ENCODE data around the gene CCDC85C.

The CCDC85C gene

GRCh38 chr14:99468836-99469592 lies 135.0 kb downstream of the CCDC85C start:
- no peak overlapping the region for H3K27ac ChIP-seq
- H3K27me3 ChIP-seq = no peaks in the 10 kb centered on the region
- H3K36me3 ChIP-seq = peaks cover 16% of the 10 kb centered on the region
- TF ChIP-seq, protein P1, sequence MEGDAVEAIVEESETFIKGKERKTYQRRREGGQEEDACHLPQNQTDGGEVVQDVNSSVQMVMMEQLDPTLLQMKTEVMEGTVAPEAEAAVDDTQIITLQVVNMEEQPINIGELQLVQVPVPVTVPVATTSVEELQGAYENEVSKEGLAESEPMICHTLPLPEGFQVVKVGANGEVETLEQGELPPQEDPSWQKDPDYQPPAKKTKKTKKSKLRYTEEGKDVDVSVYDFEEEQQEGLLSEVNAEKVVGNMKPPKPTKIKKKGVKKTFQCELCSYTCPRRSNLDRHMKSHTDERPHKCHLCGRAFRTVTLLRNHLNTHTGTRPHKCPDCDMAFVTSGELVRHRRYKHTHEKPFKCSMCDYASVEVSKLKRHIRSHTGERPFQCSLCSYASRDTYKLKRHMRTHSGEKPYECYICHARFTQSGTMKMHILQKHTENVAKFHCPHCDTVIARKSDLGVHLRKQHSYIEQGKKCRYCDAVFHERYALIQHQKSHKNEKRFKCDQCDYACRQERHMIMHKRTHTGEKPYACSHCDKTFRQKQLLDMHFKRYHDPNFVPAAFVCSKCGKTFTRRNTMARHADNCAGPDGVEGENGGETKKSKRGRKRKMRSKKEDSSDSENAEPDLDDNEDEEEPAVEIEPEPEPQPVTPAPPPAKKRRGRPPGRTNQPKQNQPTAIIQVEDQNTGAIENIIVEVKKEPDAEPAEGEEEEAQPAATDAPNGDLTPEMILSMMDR (IDR thresholded peaks at IDR 0.05) = no peak
- no peaks in the 10 kb centered on the region for H3K9me3 ChIP-seq
- no peaks in the 10 kb centered on the region for H3K4me1 ChIP-seq (ENCODE audit: control insufficient read depth in 1 of 2, insufficient read depth in 1 of 2, low read depth in 1 of 2, low read length in 1 of 2)
- H3K4me3 ChIP-seq (ENCODE audit: low read depth in 1 of 2, low read length in 1 of 2) = no peak overlapping the region

GRCh38 chr14:99468081-99468480 lies 135.9 kb downstream of the CCDC85C start:
- Histone ChIP-seq H3K27ac (no peak overlapping the region), H3K9me3 (no peaks in the 10 kb centered on the region), H3K4me3 (ENCODE audit: low read depth in 1 of 2, low read length in 1 of 2) (no peak overlapping the region), H3K27me3 (no peaks in the 10 kb centered on the region), H3K4me1 (ENCODE audit: control insufficient read depth in 1 of 2, insufficient read depth in 1 of 2, low read depth in 1 of 2, low read length in 1 of 2) (no peaks in the 10 kb centered on the region), H3K36me3 (peaks cover 24% of the 10 kb centered on the region)
- TF ChIP-seq, protein P1 (IDR thresholded peaks at IDR 0.05) = no peak

DNA sequence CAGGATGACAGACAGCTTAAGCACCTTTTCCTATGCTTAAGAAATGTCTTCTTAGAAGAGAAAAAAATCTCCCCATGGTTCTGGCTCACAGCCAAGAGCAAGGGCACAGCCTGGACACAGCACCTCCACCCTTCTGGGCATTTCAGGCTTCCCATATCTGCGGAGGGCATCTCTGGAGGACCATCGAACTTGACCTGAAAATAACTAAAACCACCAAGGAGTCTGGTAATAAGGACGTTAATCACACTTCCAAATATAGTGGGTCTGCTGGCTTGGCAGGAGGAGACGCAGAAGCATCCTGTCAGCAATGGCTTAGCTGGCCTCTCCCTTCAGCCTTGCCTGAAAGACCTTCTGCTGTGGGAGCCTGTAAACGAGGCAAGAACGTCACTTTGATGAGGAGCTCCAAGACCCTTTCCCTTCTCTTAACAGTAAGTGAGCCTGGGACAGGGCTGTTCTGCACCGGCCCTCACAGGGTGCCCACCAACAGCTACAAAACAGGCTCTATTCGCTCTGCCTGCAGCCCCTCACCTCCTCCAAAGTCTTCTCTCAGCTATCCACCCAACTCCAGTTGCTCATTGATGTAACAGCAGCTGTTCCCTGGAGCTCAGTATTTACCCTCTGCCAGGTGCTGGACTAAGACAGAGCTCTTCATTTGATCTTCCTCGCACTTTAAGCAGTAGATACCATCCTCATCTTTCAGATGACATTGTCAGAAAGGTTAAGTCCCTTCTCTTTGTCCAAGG lies 136.5 kb downstream of the CCDC85C start:
- peaks cover 30% of the 10 kb centered on the region for H3K36me3 ChIP-seq
- TF ChIP-seq, protein P1 (IDR thresholded peaks at IDR 0.05) = no peak

DNA sequence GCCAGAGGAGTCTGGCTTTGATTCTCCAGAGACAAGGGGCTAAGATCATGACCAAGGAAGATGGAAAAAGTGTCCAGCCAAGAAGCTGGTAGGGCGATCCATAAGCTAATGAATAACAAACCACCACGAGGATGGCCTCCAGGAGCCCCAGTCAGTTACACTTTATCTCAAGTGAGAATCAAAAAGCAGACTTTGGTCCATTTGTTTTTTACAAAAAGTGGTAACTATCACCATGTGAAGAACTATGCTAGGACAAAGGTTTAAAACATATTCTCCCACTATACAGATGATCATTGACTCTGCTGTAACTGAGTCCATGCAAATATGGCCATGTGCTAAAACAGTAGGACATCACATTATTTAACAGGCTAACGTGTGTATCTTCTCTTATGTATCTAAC lies 137.2 kb downstream of the CCDC85C start:
- Histone ChIP-seq H3K4me3 (ENCODE audit: low read depth in 1 of 2, low read length in 1 of 2) (no peak overlapping the region), H3K27me3 (no peaks in the 10 kb centered on the region), H3K9me3 (no peaks in the 10 kb centered on the region), H3K27ac (no peak overlapping the region), H3K4me1 (ENCODE audit: control insufficient read depth in 1 of 2, insufficient read depth in 1 of 2, low read depth in 1 of 2, low read length in 1 of 2) (no peaks in the 10 kb centered on the region), H3K36me3 (peaks cover 35% of the 10 kb centered on the region)
- TF ChIP-seq, protein P1 (IDR thresholded peaks at IDR 0.05) = no peak

More for the DNA sequence above, 136.5 kb downstream of the CCDC85C start:
- H3K4me1 ChIP-seq (ENCODE audit: control insufficient read depth in 1 of 2, insufficient read depth in 1 of 2, low read depth in 1 of 2, low read length in 1 of 2) = no peaks in the 10 kb centered on the region
- no peaks in the 10 kb centered on the region for H3K9me3 ChIP-seq
- no peak overlapping the region for H3K4me3 ChIP-seq (ENCODE audit: low read depth in 1 of 2, low read length in 1 of 2)
- H3K27me3 ChIP-seq = no peaks in the 10 kb centered on the region
- no peak overlapping the region for H3K27ac ChIP-seq

- TF ChIP-seq, protein P1 (IDR thresholded peaks at IDR 0.05) = no peak
- Histone ChIP-seq H3K27me3 (no peaks in the 10 kb centered on the region), H3K36me3 (peaks cover 49% of the 10 kb centered on the region), H3K4me3 (ENCODE audit: low read depth in 1 of 2, low read length in 1 of 2) (no peak overlapping the region), H3K27ac (no peak overlapping the region), H3K9me3 (no peaks in the 10 kb centered on the region), H3K4me1 (ENCODE audit: control insufficient read depth in 1 of 2, insufficient read depth in 1 of 2, low read depth in 1 of 2, low read length in 1 of 2) (no peaks in the 10 kb centered on the region)
These were observed 138.7 kb downstream of the CCDC85C start for GRCh38 chr14:99465288-99465687.

Data from neutrophil (primary cell).